ENCODE results near the gene SFXN4. TPM values are rescaled to one million over a fixed set of nuclear protein-coding genes. Genes with fewer than 3 reads are reported as not detected.

The SFXN4 gene
- total RNA-seq, 2 donors from 2014 or later: 20.5 to 32.0 TPM

DNA sequence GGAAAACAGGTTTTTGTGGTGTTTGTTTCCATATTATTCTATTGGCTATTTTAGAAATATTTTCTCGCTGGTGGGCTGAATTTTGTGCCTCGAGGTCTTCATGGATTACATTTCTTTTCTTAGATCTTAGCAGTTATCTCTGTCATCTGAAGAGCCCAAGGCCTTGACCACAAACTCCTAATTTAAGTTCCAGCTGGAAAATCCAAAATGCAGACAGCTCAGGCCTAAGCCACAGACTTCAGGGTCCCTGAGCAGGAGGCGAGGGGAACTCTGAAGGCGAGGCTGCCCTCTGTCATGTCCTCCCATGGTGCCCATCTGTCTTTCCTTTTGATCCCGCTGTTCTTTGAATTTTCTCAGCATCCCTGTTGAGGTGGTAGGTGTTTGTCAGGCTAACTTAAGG lies 47.3 kb downstream of the SFXN4 start:
- TF ChIP-seq, protein P1, sequence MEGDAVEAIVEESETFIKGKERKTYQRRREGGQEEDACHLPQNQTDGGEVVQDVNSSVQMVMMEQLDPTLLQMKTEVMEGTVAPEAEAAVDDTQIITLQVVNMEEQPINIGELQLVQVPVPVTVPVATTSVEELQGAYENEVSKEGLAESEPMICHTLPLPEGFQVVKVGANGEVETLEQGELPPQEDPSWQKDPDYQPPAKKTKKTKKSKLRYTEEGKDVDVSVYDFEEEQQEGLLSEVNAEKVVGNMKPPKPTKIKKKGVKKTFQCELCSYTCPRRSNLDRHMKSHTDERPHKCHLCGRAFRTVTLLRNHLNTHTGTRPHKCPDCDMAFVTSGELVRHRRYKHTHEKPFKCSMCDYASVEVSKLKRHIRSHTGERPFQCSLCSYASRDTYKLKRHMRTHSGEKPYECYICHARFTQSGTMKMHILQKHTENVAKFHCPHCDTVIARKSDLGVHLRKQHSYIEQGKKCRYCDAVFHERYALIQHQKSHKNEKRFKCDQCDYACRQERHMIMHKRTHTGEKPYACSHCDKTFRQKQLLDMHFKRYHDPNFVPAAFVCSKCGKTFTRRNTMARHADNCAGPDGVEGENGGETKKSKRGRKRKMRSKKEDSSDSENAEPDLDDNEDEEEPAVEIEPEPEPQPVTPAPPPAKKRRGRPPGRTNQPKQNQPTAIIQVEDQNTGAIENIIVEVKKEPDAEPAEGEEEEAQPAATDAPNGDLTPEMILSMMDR (IDR thresholded peaks at IDR 0.05): no peak
- no peak for TF ChIP-seq POLR2A (IDR thresholded peaks at IDR 0.05)
- 91% methylated on average over 5 of the region's 5 CpGs for WGBS, 2 donors
- no peak overlapping the region for H3K27ac ChIP-seq
- ATAC-seq (no peak), DNase-seq (no peak)
- H3K9me3 ChIP-seq: no peaks in the 10 kb centered on the region
- H3K36me3 ChIP-seq (replicated peaks in 1 of 2; ENCODE audit: insufficient read depth in 1 of 2, low read depth in 2 of 2): peaks cover 0 to 6% of the 10 kb centered on the region in 2 donors
- intact Hi-C loops (cut with DNase I): no loop called here
- H3K4me1 ChIP-seq: peaks cover 15% of the 10 kb centered on the region
- no peaks in the 10 kb centered on the region for H3K27me3 ChIP-seq
- no peak overlapping the region for H3K4me3 ChIP-seq

DNA sequence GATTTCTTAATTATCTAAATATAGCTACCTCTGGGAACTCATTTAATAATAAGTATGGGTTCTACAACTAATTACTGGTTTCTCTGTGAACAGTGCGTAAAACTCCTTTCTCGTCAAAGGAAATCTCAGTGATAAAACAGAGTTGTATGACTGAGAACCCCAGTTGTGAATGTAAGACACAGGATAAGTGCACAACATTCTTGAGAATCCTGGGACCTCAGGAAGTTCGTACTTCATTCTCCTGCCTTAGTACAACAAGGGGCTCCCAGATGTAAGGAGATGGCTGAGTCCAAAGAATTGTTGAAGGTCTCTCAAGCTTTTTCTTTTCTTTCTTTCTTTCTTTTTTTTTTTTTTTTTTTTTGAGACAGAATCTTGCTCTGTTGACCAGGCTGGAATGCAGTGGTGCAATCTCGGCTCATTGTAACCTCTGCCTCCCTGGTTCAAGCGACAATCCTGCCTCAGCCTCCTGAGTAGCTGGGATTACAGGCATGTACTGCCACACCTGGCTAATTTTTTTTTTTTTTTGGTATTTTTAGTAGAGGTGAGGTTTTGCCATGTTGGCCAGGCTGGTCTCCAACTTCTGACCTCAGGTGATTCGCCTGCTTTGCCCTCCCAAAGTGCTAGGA lies 49.1 kb downstream of the SFXN4 start:
- H3K27ac ChIP-seq: no peak overlapping the region
- 96% methylated on average over 6 of the region's 6 CpGs for WGBS, 2 donors
- H3K4me1 ChIP-seq: peaks cover 15% of the 10 kb centered on the region
- peaks cover 0 to 5% of the 10 kb centered on the region in 2 donors for H3K36me3 ChIP-seq (replicated peaks in 1 of 2; ENCODE audit: insufficient read depth in 1 of 2, low read depth in 2 of 2)
- no peak for TF ChIP-seq POLR2A (IDR thresholded peaks at IDR 0.05)
- TF ChIP-seq, protein P1 (IDR thresholded peaks at IDR 0.05): no peak
- no peak for ATAC-seq
- DNase-seq: no peak
- no peak overlapping the region for H3K4me3 ChIP-seq
- H3K27me3 ChIP-seq: no peaks in the 10 kb centered on the region
- intact Hi-C loops (cut with DNase I): no loop called here
- no peaks in the 10 kb centered on the region for H3K9me3 ChIP-seq

DNA sequence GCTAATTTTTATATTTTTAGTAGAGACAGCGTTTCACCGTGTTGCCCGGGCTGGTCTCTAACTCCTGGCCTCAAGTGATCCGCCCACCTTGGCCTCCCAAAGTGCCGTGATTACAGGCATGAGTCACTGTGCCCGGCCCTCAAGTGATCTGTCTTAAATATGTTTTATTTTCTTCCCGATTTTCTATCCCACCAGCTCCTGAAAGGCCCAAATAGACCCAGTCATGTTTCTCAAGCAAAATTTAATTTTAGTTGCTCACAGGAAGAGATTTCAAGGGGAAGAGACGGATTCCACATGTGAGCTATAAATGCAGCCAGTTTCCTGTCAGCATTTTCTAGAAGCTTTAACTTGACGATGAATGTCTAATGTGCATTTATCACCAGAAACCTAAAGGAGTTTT lies 49.6 kb downstream of the SFXN4 start:
- no peaks in the 10 kb centered on the region for H3K27me3 ChIP-seq
- peaks cover 0 to 5% of the 10 kb centered on the region in 2 donors for H3K36me3 ChIP-seq (replicated peaks in 1 of 2; ENCODE audit: insufficient read depth in 1 of 2, low read depth in 2 of 2)
- H3K27ac ChIP-seq: no peak overlapping the region
- no peak overlapping the region for H3K4me3 ChIP-seq
- DNase-seq (no peak), ATAC-seq (no peak)
- TF ChIP-seq, protein P1 (IDR thresholded peaks at IDR 0.05): no peak
- TF ChIP-seq POLR2A (IDR thresholded peaks at IDR 0.05): no peak
- intact Hi-C loops (cut with DNase I): no loop called here
- 81 to 88% methylated on average over 9 of the region's 9 CpGs for WGBS, 2 donors
- H3K4me1 ChIP-seq: peaks cover 13% of the 10 kb centered on the region
- no peaks in the 10 kb centered on the region for H3K9me3 ChIP-seq

DNA sequence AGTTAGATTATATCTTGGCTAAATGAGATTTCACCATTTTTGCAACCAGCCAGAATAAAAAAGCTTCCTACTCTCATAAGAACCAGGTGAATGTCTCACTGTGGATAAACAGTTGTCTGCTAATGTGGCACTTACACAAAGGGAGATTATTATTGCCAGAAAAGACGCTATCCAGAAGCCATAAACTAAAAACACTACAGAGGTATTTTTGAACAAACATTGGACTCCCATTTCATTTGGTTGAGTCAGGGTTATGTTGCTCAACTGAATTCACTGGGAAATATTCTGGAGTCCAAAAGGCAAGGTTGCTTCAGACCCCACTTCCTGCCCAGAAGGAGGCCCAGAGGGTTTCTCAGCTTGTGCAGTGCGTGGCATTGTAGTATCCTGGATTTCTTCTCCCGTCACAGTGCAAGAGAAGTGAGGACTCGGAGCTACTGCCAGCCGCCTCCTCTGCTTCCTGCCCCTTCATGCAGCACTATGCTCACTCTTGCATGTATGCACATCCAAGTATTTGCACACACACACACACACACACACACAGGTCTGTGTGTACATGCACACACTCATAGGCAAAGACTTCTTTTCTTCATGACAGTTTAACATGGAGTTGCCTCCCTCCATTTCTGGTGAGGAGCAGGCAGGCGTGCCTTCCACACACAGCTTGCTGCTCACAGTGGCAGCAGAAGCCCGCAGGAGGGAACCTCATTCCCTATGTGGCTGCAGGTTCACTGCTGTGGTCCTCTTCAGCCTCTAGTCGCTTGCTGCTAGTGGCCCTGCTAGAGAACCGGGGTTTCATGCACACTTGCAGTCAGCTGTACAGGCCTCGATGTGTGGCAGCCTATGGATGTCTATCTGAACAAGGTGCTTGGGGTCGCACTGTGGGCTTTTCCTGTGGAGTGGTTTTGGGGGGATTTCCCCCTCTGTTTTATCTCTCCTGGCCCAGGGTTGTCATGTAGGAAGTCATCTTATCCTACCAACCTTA lies 51.5 kb downstream of the SFXN4 start:
- Histone ChIP-seq H3K36me3 (replicated peaks in 1 of 2; ENCODE audit: insufficient read depth in 1 of 2, low read depth in 2 of 2) (peaks cover 0 to 8% of the 10 kb centered on the region in 2 donors), H3K27ac (no peak overlapping the region), H3K27me3 (no peaks in the 10 kb centered on the region), H3K4me3 (no peak overlapping the region), H3K9me3 (no peaks in the 10 kb centered on the region), H3K4me1 (no peaks in the 10 kb centered on the region)
- TF ChIP-seq, protein P1 (IDR thresholded peaks at IDR 0.05): no peak
- no peak for TF ChIP-seq POLR2A (IDR thresholded peaks at IDR 0.05)
- intact Hi-C loops (cut with DNase I): no loop called here
- ATAC-seq (no peak), DNase-seq (peak in 1 of 4 donors; percentile 30)
- WGBS, 2 donors: 78 to 89% methylated on average over 11 of the region's 11 CpGs

Measured in body of pancreas (tissue), 4 donors.